Mesenteric fat pad (tissue), 1 donor: ENCODE results near the gene CAPN12. TPM values are rescaled to one million over a fixed set of nuclear protein-coding genes. Genes with fewer than 3 reads are reported as not detected.

Source experiments
- DNase-seq: peaks from one replicate; pipeline ENCODE4 v3.0.0-alpha.2; 2020; ENCODE audit warnings: low spot score
- total RNA-seq: library from RNA; stranded (reverse); fragmentation: NEBNext Ultra II Directional; extraction: Animal tissue kit (Norgen Biotek cat#: 25700); gene quantifications from one replicate; pipeline ENCODE4 v1.2.1, GENCODE V29; 2021
- donor health status: DM: yes; HTN: yes; CAD: no.

The CAPN12 gene
- total RNA-seq, 1 donor from 2014 or later, result 1.3 TPM

DNA sequence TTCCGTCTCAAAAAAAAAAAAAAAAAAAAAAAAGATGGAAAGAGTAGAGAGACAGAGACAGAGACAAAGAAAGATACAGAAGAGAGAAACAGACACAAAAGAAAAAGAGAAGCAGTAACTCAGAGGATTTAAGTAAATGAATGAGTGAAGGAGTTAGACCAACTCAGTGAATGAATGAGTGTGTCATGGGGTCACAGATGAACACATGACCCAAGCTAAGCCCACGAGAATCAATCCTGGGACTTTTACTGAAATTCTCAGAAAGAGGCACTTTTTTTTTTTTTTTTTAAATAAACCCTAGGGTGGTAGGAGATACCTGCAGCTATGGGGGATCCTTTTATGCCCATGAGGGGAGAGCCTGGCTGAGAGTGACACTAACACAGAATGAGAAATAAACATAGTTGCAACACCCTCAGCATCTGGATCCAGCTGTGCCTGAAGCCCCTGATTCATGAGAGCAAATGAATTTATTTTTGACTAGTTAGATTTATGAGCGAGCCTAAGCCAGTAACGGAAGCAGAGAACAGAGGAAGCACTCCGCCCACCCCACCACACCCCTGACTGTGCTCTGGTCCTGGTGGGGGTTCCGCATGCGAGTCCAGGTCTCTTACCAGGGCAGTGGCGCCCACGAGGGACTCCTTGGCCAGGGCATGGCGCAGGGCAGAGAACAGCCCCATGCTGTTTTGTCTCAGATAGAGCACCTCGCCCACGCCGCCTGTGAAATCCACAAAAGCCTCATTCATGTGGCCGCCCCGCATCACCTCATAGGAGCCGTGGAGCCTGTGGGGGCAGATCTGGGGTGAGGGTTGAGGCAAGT, 4.6 kb downstream of the CAPN12 start:
- no peak for DNase-seq

DNA sequence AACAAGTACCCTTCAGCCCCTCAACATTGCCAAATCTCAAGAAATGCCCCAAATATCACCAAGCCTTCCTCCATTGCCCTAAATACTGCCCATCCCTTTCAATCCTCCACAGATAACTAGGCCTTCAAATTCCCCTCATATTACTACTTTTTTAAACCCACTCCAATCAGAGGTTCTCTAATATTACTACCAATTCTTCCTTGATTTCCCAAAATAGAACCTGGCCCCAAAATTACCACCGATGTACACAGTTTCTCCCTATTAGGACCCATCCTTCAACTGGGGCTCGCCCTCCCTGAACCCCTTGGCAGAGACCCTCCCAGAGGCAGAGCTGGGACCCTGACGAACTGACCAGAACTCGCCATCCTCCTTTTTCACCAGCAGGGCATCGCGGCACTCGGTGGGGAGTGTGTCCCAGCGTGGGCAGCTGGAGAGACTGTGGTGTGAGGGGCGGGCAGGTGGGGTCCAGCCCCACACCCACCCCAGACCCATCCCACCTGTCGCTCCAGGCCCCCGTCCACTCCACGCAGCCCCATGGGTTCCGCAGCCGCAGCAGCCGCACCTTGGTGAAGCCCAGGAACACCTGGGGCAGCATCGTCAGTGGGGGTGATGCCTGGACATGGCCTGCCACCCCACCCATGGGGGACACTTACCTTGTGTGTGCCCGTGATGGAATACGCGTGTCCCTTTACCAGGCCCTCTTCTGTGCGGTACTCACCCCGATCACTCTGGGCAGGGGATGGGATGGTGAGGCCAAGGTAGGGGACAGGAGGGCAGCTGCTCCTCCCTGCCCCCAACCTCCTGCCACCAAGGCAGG, 6.1 kb downstream of the CAPN12 start:
- no peak for DNase-seq

DNA sequence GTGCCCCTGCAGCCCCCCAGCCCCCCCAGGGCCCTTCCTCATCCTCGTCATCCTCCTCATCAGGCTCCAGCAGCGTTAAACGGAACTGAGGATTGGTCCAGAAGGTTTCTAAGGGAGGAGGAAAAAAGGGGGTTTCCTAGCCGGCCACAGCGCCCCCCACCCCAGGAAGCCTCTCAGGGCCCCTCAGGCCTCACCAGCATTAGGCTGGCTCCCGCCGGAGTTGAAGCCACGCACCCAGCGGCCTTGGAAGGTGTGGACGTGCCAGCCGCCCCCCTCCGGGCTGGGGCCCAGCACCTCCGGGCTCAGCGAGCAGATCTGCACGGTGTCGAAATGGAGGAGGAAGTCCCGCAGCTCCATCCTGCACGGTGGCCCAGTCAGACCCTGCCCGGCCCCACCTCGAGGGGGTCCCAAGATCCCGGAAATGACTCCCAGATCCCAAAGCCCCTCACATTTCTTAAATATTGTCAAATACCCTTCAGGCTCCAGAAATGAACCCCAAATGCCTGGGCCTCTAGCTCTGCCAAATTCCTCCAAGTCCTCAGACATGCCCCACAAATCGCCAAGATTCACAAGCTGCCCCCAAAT, 6.9 kb downstream of the CAPN12 start:
- DNase-seq, result no peak

DNA sequence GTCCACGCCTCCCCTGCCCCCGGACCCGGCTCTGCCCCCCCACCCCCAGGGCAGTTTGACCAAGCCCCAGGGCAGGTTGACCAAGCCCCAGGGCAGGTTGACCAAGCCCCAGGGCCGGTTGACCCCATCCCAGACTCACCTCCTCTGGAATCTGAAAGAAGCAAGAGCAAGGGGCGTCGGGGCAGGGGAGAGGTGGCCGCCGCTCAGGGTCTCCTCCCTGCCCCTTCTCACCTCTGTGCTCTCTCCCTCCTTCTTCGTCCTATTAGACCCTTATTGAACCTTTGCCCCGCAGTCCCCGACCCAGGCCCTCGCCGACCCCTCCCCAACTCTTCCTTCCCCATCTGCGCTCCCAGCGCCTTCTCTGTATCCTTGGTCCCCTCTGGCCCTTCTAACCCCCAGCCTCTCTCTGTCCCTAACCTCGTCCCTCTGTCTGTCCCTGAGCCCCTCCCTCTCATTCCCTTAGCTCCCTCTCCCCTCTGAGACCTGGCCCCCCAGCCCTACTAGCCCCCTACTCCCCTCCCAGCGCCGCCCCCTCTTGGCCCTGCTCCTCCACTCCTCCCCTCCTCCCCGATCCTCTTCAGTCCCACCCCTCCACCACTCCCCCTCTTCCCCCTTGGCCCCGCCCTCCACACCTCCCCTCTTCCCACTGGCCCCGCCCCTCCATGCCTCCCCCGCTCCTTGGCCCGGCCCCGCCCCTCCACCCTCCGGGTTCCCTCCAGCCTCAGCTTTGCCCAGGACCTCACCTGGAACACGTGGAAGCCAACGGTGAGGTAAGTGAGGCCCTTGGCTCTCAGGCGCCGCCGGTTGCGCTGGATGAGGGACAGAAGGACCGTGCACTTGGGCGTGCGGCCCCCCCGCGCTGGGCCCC, 7.6 kb downstream of the CAPN12 start:
- no peak for DNase-seq

DNA sequence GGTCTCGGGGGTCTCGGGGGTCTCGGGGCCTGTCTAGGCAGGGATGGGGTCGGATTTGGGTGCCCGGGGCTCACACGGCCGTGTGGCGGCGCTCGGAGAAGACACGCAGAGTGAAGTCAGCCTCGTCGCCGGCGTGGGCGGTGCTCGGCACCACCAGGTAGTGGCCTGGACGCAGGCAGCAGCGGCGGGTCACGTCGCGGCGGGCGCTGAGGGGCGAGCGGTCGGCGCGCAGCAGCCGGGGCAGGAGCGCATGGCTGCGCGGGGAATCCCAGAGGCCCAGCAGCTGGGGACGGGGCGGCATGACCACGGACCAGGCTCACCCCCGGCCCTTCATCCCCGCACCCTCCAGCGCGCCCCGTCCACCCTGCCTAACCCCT, 8.2 kb downstream of the CAPN12 start:
- DNase-seq, result no peak

DNA sequence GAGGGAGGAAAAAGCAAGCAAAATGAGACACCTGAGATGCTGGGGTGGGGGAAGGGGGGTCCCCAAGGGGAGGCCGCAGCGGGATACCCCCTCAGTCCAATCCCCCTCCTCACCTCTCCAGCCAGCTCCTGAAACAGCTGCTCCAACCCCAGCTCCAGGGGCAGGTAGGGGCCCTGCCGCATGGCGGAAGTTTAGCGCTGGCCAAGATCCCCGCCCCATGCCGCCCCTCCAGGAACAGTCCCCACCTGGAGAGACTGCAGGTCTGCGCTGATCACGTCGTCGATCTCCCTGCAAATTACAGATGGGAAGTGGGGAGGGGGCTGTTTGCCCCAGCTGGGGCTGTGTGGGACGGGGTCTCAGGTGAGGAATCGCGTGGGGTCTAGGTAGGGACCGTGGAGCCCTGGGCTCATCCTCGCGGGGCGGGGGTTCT, 9.0 kb downstream of the CAPN12 start:
- no peak for DNase-seq

DNA sequence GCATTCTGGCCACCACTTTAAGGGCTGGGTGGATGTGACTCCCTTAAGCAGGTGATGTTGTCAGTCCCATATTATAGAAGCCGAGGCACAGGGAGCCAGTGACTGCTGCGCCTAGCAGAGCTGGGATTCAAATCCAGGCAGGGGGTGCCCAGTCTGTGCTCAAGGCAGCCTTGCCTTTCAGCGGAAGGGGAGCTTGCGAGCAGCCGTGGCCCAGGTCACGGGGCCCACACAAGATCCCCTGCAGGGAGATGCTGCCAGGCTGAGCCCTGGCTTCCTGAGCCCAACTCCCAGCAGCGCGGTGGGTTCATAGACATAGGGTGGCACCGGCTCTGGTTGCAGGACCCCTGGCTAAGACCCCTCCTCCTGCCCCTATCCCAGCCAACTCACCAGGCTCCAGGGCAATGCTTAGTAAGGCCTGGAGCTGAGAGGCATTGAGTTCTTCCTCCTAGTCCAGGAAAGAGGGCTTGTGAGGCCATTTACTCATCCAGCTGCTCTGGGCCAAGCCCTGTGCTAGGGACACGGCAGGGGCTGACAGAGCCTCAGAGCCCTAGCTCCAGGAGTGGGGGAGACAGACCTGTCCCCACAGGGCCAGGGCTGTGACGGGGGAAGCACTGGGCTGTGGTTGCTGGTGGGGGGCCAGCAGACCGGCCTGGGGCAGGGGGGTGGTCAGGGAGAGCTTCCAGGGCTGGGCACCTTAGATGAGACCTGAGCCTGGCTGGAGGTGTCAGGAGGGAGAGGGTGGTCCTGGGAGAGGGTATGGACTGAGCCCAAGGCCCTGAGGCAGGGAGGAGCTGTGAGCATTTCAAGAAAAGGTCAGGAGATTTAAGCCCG, 9.6 kb downstream of the CAPN12 start:
- no peak for DNase-seq

DNA sequence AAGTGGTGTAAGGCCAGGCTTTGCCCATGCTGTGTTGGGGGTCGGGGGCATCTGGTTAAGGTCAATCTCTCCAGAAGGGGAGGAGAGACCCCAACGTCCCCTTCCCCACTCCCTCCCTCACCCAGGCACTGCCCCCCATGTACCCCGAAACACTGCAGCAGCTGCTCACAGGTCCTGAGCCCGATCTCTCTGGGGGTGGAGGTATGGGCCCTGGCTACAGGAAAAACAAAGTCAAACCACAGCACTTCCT, 10.2 kb downstream of the CAPN12 start:
- DNase-seq, result no peak

DNA sequence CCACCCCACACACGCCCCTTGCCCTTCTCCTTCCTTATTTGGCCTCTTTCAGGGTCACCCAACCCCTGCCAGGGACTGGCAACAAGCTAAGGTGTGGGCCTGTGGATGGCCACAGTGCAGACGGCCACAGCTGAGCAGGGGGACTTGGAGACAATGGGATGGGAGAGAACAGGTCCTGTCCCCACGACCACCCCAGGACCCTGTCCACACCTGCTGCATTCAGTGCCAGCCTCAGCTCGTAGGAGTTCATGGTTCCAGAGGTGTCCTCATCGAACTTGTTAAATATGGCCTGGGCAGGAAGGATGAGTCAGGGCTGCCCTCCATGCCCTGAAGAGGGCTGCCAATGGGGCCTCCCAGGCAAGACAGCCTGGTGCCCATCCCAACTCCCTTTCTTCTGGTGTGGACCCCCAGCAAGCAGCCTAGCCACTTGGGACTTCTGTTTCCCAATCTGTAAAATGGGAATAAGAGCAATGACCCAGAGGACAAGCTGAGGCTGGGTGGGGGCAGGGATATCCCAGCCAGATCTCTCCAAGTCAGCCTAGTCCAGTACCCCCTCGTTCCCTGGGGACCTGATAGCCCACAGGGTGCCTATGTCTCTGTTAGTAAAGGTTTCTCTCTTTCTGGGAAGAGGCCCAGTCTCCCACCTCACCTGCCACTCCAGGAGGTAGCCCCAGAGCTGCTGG, 10.6 kb downstream of the CAPN12 start:
- DNase-seq, result no peak

DNA sequence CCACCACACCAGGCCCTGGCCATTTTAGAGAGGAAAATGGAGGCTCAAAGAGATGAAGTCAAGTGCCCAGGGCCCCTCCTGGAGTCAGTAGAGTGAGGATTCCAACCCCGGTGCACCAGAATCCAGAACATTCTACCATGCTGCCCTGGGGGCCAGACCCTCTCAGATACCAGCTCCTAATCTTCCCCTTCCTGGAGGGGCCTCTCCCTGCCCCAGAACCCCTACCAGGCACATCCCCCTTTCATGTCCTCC, 11.1 kb downstream of the CAPN12 start:
- no peak for DNase-seq

DNA sequence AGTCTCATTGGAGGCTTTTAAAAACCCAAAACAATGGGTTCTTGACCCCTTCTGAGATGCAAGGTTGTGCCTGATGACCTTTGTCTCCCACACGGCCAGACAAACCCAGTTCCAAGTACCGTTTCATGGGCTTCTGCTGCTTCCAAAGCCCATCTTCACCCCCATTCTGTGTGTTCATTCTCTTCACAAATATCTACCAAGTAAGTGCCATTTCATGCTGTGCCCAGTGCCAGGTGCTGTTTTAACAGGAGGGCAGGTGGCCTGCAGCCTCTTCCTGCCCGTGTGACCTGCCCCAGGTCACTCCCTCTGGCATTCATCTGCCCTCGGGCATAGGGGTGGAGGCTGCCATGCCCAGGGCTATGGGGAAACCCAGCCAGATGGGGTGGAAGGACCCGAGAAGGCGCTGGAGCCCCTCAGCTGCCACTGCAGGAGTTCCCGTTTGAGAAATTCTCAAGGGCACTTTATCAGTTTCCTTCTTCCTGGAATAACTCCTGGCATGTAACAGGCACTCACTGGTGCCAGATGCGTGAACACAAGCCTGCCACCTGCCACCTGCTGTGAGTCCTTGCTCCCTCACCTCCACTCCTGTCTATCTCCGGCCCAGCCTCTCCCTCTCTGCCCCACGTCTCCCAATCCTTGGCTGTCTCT, 12.5 kb downstream of the CAPN12 start:
- no peak for DNase-seq

DNA sequence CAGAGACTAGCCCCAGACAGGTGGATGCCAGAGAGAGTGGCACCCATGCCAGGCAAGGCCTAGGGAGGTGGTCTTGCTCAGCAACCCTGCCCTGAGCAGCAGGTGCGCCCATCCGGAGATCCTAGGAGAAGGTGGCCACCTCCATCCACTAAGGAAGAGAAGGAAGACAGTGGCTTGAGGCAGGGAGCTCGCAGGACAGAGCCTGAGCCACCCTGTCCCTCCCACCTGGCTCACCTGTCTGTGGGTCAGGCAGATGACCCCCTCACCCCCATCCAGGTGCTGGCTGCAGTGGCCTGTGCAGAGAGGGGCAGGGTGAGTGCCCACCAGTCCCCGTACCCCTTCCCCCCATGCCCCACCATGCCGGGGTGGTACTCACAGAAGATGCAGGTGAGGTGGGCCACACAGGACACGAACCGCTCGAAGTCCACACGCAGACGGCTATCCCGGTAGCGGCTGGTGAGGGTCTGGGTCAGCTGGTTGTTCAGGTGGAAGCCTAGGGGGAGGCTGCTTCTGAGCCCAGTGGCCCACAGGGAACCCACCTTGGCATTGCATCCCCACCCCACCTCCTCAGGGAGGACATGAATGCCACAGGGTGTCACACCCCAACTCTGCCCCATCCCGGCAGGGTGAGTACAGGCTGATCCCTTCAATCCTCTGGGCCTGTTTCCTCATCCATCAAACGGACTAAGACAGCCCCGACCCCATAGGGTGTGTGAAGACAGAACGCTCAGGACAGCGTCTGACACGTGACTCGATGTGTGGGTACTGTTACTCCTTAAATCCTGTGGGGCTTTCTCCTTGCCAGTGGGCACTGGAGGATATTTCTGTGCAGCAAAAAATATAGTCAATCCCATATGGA, 13.3 kb downstream of the CAPN12 start:
- DNase-seq, result no peak

DNA sequence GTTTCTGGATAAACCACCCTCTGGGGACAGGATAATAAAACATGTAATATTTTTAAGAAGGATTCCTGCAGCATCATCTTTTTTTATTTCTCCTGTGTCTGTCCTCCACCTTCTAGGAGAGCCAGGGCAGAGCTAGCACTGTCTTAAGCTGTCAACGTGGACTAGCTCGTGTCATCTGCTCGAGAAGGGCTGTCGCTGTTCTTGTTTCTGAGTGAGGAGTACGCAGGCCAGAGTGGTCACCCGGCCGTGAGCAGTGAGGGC, 13.9 kb downstream of the CAPN12 start:
- no peak for DNase-seq

DNA sequence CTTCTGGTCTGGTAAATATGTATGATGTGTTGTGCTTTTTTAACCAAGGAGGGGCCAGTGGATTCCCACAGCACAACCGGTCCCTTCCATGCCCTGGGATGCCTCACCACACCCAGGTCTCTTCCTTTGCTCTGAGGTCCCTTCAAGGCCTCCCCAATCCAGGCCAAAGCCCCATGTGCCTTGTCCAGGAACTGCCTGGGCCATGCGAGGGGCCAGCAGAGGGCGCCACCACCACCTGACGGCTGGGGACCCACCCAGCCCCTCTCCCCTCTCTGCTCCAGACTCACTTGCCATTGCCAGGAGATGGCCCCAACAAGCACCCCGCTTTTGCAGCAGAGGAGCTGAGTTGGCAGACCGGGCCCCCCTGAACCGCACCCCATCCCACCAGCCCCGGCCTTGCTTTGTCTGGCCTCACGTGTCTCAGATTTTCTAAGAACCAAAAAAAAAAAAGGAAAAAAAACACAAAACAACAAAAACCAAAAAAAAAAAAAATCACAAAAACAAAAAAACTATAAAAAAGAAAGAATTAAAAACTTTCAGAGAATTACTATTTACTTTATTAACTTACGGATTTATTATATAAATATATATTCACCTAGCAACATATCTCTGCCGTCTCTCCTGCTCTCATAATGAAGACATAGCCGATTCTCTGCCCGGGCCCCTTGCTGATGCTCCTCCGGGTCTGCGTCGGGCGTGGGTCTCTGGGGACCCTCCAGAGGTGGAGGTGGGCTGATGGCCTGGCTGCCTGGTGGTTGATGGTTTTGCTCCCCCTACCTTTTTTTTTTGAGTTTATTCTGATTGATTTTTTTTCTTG, 14.4 kb downstream of the CAPN12 start:
- no peak for DNase-seq

DNA sequence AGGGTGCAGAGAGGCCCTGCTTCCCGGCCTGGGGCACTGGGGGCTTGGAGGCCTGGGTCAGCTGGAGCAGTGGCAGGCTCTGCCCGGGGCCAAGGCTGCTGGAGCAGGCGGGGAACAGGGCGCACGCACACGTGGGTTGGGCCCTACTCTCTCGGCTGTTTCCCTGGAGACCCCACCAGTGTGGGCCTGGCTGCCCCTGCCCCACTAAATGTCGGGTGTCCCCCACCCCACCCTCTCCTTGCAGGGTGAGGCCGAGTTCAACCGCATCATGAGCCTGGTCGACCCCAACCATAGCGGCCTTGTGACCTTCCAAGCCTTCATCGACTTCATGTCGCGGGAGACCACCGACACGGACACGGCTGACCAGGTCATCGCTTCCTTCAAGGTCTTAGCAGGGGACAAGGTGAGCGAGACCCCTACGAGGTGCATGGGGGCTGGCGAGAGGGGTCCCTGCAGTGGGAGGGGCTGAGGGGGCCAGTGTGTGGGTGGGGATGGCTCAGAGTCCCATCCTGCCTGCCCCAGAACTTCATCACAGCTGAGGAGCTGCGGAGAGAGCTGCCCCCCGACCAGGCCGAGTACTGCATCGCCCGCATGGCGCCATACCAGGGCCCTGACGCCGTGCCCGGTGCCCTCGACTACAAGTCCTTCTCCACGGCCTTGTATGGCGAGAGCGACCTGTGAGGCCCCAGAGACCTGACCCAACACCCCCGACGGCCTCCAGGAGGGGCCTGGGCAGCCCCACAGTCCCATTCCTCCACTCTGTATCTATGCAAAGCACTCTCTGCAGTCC, 15.3 kb downstream of the CAPN12 start:
- no peak for DNase-seq

DNA sequence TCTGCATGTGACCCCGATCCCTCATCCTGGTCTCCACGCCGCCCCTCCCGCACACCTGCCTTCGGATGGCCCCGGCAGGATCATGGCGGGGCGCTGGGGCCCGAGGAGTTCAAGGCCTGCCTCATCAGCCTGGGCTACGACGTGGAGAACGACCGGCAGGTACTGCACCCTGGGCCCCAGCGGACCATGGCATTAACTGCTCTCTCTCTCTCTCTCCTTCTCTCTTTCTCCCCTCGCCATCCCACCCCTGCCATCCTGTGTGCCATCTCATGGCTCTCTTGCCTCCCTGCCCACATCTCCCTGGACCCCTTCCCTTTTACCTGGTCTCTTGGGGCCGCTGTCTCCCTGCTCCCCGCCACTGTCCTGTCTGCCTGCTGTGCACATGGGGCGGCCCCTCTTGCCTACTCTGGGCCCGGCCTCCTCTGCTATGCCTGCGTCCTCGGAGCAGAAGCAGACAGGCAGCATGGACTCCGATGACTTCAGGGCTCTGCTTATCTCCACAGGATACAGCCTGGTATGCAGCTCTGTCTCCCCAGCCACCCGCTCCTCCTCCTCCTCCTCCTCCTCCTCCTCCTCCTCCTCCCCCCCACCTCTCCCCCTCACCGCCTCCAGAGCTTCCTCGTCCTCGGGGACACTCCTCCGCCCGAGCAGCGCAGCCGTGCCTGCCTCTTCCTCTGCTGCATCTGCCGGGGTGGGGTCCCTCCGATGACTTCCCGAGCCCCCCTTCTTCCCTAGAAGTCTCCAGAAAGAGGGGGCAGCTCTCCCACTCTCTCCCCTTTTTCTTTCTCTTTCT, 16.2 kb downstream of the CAPN12 start:
- DNase-seq, result no peak
